ENCODE results near the gene UVRAG. TPM values are rescaled to one million over a fixed set of nuclear protein-coding genes. Genes with fewer than 3 reads are reported as not detected.

Gene UVRAG
- total RNA-seq, 1 experiment from 2014 or later = 14.0 TPM

- DNase-seq (ENCODE audit: low read depth) = no peak
These were observed 327.0 kb downstream of the UVRAG start for GRCh38 chr11:76141901-76142588.

- no peak for DNase-seq (ENCODE audit: low read depth)
These were observed 328.3 kb downstream of the UVRAG start for GRCh38 chr11:76143274-76143673.

GRCh38 chr11:76147106-76147740, 332.2 kb downstream of the UVRAG start:
- DNase-seq (ENCODE audit: low read depth) = no peak

- no peak for DNase-seq (ENCODE audit: low read depth)
These were observed 333.2 kb downstream of the UVRAG start for GRCh38 chr11:76148231-76148630.

- peak; percentile 23 for DNase-seq (ENCODE audit: low read depth)
These were observed 334.1 kb downstream of the UVRAG start for GRCh38 chr11:76148941-76149613.

- DNase-seq (ENCODE audit: low read depth) = no peak
These were observed 334.7 kb downstream of the UVRAG start for GRCh38 chr11:76149713-76150112.

- no peak for DNase-seq (ENCODE audit: low read depth)
These were observed 335.1 kb downstream of the UVRAG start for GRCh38 chr11:76150141-76150540.

- no peak for DNase-seq (ENCODE audit: low read depth)
These were observed 336.6 kb downstream of the UVRAG start for GRCh38 chr11:76151556-76152085.

GRCh38 chr11:76152086-76152681, 337.2 kb downstream of the UVRAG start:
- DNase-seq (ENCODE audit: low read depth) = peak; percentile 72

GRCh38 chr11:76152741-76153570, 337.9 kb downstream of the UVRAG start:
- DNase-seq (ENCODE audit: low read depth) = no peak

GRCh38 chr11:76153571-76153923, 338.5 kb downstream of the UVRAG start:
- DNase-seq (ENCODE audit: low read depth) = peak; percentile 10

- DNase-seq (ENCODE audit: low read depth) = no peak
These were observed 340.7 kb downstream of the UVRAG start for GRCh38 chr11:76155500-76156227.

GRCh38 chr11:76156971-76157427, 342.0 kb downstream of the UVRAG start:
- no peak for DNase-seq (ENCODE audit: low read depth)

- no peak for DNase-seq (ENCODE audit: low read depth)
These were observed 342.9 kb downstream of the UVRAG start for GRCh38 chr11:76157891-76158290.

GRCh38 chr11:76158394-76159302, 343.6 kb downstream of the UVRAG start:
- no peak for DNase-seq (ENCODE audit: low read depth)

- no peak for DNase-seq (ENCODE audit: low read depth)
These were observed 344.4 kb downstream of the UVRAG start for GRCh38 chr11:76159303-76159937.

- DNase-seq (ENCODE audit: low read depth) = no peak
These were observed 345.1 kb downstream of the UVRAG start for GRCh38 chr11:76159983-76160661.

- DNase-seq (ENCODE audit: low read depth) = no peak
These were observed 345.8 kb downstream of the UVRAG start for GRCh38 chr11:76160856-76161255.
